ENCODE data around the gene TOB2.
"Not testable (repeated sequence)": the region's sequence is repeated elsewhere in the genome, so short reads cannot be mapped to it uniquely, and the experiment has no call there.

Gene TOB2

GRCh38 chr22:41429232-41429950, 17.2 kb downstream of the TOB2 start:
- DNase-seq (ENCODE audit: low spot score), result no peak

- no peak for DNase-seq (ENCODE audit: low spot score)
These were observed 20.8 kb downstream of the TOB2 start for GRCh38 chr22:41425660-41426365.

- no peak for DNase-seq (ENCODE audit: low spot score)
These were observed 27.9 kb downstream of the TOB2 start for GRCh38 chr22:41418717-41419116.

GRCh38 chr22:41417622-41418390, 28.8 kb downstream of the TOB2 start:
- no peak for DNase-seq (ENCODE audit: low spot score)

GRCh38 chr22:41415554-41415953, 31.0 kb downstream of the TOB2 start:
- no peak for DNase-seq (ENCODE audit: low spot score)

- no peak for DNase-seq (ENCODE audit: low spot score)
These were observed 35.4 kb downstream of the TOB2 start for GRCh38 chr22:41411021-41411851.

GRCh38 chr22:41410311-41410751, 36.3 kb downstream of the TOB2 start:
- no peak for DNase-seq (ENCODE audit: low spot score)

- no peak for DNase-seq (ENCODE audit: low spot score)
These were observed 37.9 kb downstream of the TOB2 start for GRCh38 chr22:41408665-41409064.

- no peak for DNase-seq (ENCODE audit: low spot score)
These were observed 39.2 kb downstream of the TOB2 start for GRCh38 chr22:41407433-41407832.

- no peak for DNase-seq (ENCODE audit: low spot score)
These were observed 40.2 kb downstream of the TOB2 start for GRCh38 chr22:41406410-41406809.

GRCh38 chr22:41405588-41405987, 41.0 kb downstream of the TOB2 start:
- no peak for DNase-seq (ENCODE audit: low spot score)

GRCh38 chr22:41403532-41404318, 42.9 kb downstream of the TOB2 start:
- DNase-seq (ENCODE audit: low spot score), result peak; percentile 90

GRCh38 chr22:41402851-41403250, 43.8 kb downstream of the TOB2 start:
- DNase-seq (ENCODE audit: low spot score), result not testable (repeated sequence)

GRCh38 chr22:41401781-41402648, 44.6 kb downstream of the TOB2 start:
- peak; percentile 67 for DNase-seq (ENCODE audit: low spot score)

- no peak for DNase-seq (ENCODE audit: low spot score)
These were observed 47.7 kb downstream of the TOB2 start for GRCh38 chr22:41398921-41399320.

- no peak for DNase-seq (ENCODE audit: low spot score)
These were observed 49.3 kb downstream of the TOB2 start for GRCh38 chr22:41397143-41397811.

- DNase-seq (ENCODE audit: low spot score), result no peak
These were observed 50.9 kb downstream of the TOB2 start for GRCh38 chr22:41395531-41396240.

- DNase-seq (ENCODE audit: low spot score), result no peak
These were observed 52.6 kb downstream of the TOB2 start for GRCh38 chr22:41394012-41394356.

GRCh38 chr22:41387341-41387740, 59.3 kb downstream of the TOB2 start:
- no peak for DNase-seq (ENCODE audit: low spot score)

All from hematopoietic multipotent progenitor cell treated with erythropoietin and hydrocortisone succinate and interleukin-3 and kit ligand, for 15 days (in vitro differentiated cells).